Trophoblast cell (in vitro differentiated cells and primary cell): ENCODE results near the gene SLC29A2.
A peak's percentile ranks its signal among the peaks of the same experiment; 100 is the strongest.
"Not testable (repeated sequence)": the region's sequence is repeated elsewhere in the genome, so short reads cannot be mapped to it uniquely, and the experiment has no call there.

Experiments
- DNase-seq, 2 donors: peaks; one replicate each; pipeline ENCODE4 v3.0.0-alpha.2; 2016
- H2AFZ ChIP-seq: 2 replicates; pipeline ENCODE4 v1.6.1; 2013; ENCODE audit warnings: low read length, moderate library complexity, mild to moderate bottlenecking; ENCODE audit not compliant: insufficient read depth, poor library complexity
- H2AK5ac ChIP-seq: 2 replicates; pipeline ENCODE4 v1.6.1; 2013; ENCODE audit warnings: mild to moderate bottlenecking, low read length
- H2BK120ac ChIP-seq: 2 replicates; pipeline ENCODE4 v1.6.1; 2013; ENCODE audit warnings: low read length, mild to moderate bottlenecking, moderate library complexity; ENCODE audit not compliant: insufficient read depth, poor library complexity
- H2BK12ac ChIP-seq: 2 replicates; pipeline ENCODE4 v1.6.1; 2013; ENCODE audit warnings: mild to moderate bottlenecking, low read length, moderate library complexity
- H2BK5ac ChIP-seq: 2 replicates; pipeline ENCODE4 v1.6.1; 2013; ENCODE audit warnings: low read length, low read depth, moderate library complexity, mild to moderate bottlenecking; ENCODE audit not compliant: poor library complexity
- H3K14ac ChIP-seq: 2 replicates; pipeline ENCODE4 v1.6.1; 2013; ENCODE audit warnings: mild to moderate bottlenecking, low read length
- H3K18ac ChIP-seq: 2 replicates; pipeline ENCODE4 v1.6.1; 2013; ENCODE audit warnings: mild to moderate bottlenecking, low read length
- H3K23ac ChIP-seq: 2 replicates; pipeline ENCODE4 v1.6.1; 2013; ENCODE audit warnings: low read length
- H3K27ac ChIP-seq: 2 replicates; pipeline ENCODE4 v1.5.1; 2013; ENCODE audit warnings: low read depth, mild to moderate bottlenecking, inconsistent platforms, low read length, moderate library complexity
- H3K27me3 ChIP-seq: 2 replicates; pipeline ENCODE4 v1.6.1; 2013; ENCODE audit warnings: inconsistent platforms, mild to moderate bottlenecking, low read length, moderate library complexity; ENCODE audit not compliant: insufficient read depth
- H3K36me3 ChIP-seq, 2 experiments: 1 replicate in 1 of 2; 2 replicates in 1 of 2; pipeline ENCODE4 v1.6.1; 2013; ENCODE audit warnings: low read length in 2 of 2, mild to moderate bottlenecking in 2 of 2, moderate library complexity in 1 of 2; ENCODE audit not compliant: insufficient read depth in 2 of 2, control insufficient read depth in 1 of 2
- H3K4ac ChIP-seq: 2 replicates; pipeline ENCODE4 v1.6.1; 2013; ENCODE audit warnings: low read depth, mild to moderate bottlenecking, low read length, moderate library complexity
- H3K4me1 ChIP-seq, 2 experiments: 1 replicate in 1 of 2; 2 replicates in 1 of 2; pipeline ENCODE4 v1.6.1; 2013; ENCODE audit warnings: low read length in 2 of 2, mild to moderate bottlenecking in 2 of 2, moderate library complexity in 1 of 2; ENCODE audit not compliant: insufficient read depth in 2 of 2, control insufficient read depth in 1 of 2
- H3K4me2 ChIP-seq: 2 replicates; pipeline ENCODE4 v1.6.1; 2013; ENCODE audit warnings: inconsistent platforms, mild to moderate bottlenecking, low read length, moderate library complexity
- H3K4me3 ChIP-seq: 2 replicates; pipeline ENCODE4 v1.5.1; 2013; ENCODE audit warnings: mild to moderate bottlenecking, low read depth, low read length, inconsistent platforms
- H3K79me1 ChIP-seq: one replicate; pipeline ENCODE4 v1.6.1; 2013; ENCODE audit warnings: low read length
- H3K79me2 ChIP-seq: 2 replicates; pipeline ENCODE4 v1.6.1; 2013; ENCODE audit warnings: low read length, mild to moderate bottlenecking; ENCODE audit not compliant: control insufficient read depth, insufficient read depth, poor library complexity
- H3K9ac ChIP-seq: 2 replicates; pipeline ENCODE4 v1.6.1; 2013; ENCODE audit warnings: mild to moderate bottlenecking, low read length
- H3K9me3 ChIP-seq: 2 replicates; pipeline ENCODE4 v1.6.1; 2013; ENCODE audit warnings: low read depth, mild to moderate bottlenecking, control low read depth, inconsistent platforms, low read length; ENCODE audit not compliant: insufficient read depth
- H4K12ac ChIP-seq: 2 replicates; pipeline ENCODE4 v1.6.1; 2013; ENCODE audit warnings: low read depth, mild to moderate bottlenecking, low read length, moderate library complexity
- H4K8ac ChIP-seq: 2 replicates; pipeline ENCODE4 v1.6.1; 2013; ENCODE audit warnings: low read depth, mild to moderate bottlenecking, low read length, moderate library complexity
- H4K91ac ChIP-seq: one replicate; pipeline ENCODE4 v1.6.1; 2013; ENCODE audit warnings: low read depth, mild to moderate bottlenecking, low read length, moderate library complexity
- WGBS: extraction: QIAGEN DNeasy Blood & Tissue Kit; methylation state at CpG from one replicate; pipeline ENCODE4 v1.1.7; 2013; ENCODE audit warnings: missing lambda C conversion rate; ENCODE audit not compliant: insufficient read length, insufficient coverage; ENCODE audit errors: extremely low coverage; 5-methylcytosine and 5-hydroxymethylcytosine counted together

SLC29A2 gene

DNA sequence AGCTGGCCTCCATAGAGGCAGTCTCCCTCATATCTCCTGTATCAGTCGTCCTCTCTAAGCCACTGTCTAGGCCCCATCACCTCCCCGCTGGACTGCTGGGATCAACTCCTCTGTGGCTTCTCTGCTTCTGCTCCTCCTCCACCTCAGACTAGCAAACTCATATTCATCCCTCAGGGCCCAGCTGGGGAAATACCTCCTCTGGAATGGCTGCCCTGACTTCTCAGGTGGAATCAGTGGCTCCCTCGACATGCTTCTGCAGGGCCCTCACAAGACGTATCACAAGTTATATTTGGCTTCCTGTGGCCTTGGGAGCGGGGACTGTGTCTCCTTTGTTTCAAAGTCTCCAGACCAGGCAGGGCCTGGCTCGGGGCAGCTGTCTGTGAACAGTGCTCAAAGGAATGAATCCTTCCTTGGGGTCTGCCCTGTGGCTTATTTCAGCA is 10.0 kb downstream of the SLC29A2 start:
- H3K4me2 ChIP-seq: no peak overlapping the region
- H2BK5ac ChIP-seq: no peak overlapping the region
- DNase-seq: no peak
- no peak overlapping the region for H3K9ac ChIP-seq
- H3K4ac ChIP-seq: no peak overlapping the region
- no peak overlapping the region for H3K23ac ChIP-seq
- no CpG with 5 or more reads among the region's 6 CpGs for WGBS
- H4K8ac ChIP-seq: no peak overlapping the region
- H2AK5ac ChIP-seq: no peak overlapping the region
- H2AFZ ChIP-seq: no peak overlapping the region
- no peak overlapping the region for H3K27ac ChIP-seq
- H3K9me3 ChIP-seq: peaks cover 4% of the 10 kb centered on the region
- H4K12ac ChIP-seq: peak overlapping the region; percentile 23
- H3K36me3 ChIP-seq: peaks cover 13 to 17% of the 10 kb centered on the region in 2 experiments
- H3K18ac ChIP-seq: no peak overlapping the region
- no peaks in the 10 kb centered on the region for H3K79me2 ChIP-seq
- no peak overlapping the region for H3K14ac ChIP-seq
- H3K79me1 ChIP-seq: no peaks in the 10 kb centered on the region
- H4K91ac ChIP-seq: no peak overlapping the region
- H2BK12ac ChIP-seq: no peak overlapping the region
- H3K4me1 ChIP-seq: peaks cover 0 to 8% of the 10 kb centered on the region in 2 experiments
- H3K4me3 ChIP-seq: no peak overlapping the region
- H3K27me3 ChIP-seq: no peaks in the 10 kb centered on the region
- no peak overlapping the region for H2BK120ac ChIP-seq

DNA sequence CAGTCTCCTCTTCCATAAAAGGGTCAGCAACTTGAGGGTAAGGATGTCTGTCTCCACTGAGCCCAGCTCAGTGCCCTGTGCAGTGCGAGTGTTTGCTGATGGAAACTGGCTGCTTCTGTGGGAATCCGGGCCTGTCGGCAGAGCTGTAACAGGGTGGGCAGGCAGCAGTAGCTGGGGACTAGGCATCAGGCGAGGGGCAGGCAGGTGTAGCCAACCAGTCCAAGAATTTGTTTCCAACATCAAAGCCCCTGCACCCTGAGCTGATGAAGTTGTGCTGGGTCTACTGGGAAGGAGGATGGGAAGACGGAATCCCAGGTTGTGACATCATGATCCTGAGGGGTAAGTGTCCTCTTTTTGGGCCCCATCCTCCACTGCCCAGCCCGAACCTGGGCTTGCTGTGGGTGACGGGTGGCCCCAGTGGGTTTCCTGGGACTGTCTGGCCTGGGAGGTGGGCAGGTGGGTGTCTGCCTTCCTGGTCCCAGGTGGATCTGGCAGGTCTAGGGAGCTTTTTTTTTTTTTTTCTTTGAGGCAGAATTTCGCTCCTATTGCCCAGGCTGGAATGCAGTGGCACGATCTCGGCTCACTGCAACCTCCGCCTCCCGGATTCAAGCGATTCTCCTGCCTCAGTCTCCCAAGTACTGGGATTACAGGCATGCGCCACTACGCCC is 11.0 kb downstream of the SLC29A2 start:
- Histone ChIP-seq H2AK5ac (no peak overlapping the region), H3K4me2 (no peak overlapping the region), H3K79me1 (no peaks in the 10 kb centered on the region), H3K14ac (no peak overlapping the region), H4K91ac (no peak overlapping the region), H3K27me3 (no peaks in the 10 kb centered on the region), H3K9me3 (peaks cover 4% of the 10 kb centered on the region), H2BK12ac (no peak overlapping the region), H3K18ac (no peak overlapping the region), H3K23ac (no peak overlapping the region), H3K4me3 (no peak overlapping the region), H2BK120ac (no peak overlapping the region), H3K79me2 (no peaks in the 10 kb centered on the region), H2BK5ac (no peak overlapping the region), H2AFZ (no peak overlapping the region), H3K27ac (no peak overlapping the region), H3K9ac (no peak overlapping the region), H3K4me1 (peaks cover 0 to 4% of the 10 kb centered on the region in 2 experiments), H3K4ac (no peak overlapping the region), H3K36me3 (peaks cover 9 to 17% of the 10 kb centered on the region in 2 experiments), H4K12ac (no peak overlapping the region), H4K8ac (no peak overlapping the region)
- no peak for DNase-seq
- no CpG with 5 or more reads among the region's 15 CpGs for WGBS

DNA sequence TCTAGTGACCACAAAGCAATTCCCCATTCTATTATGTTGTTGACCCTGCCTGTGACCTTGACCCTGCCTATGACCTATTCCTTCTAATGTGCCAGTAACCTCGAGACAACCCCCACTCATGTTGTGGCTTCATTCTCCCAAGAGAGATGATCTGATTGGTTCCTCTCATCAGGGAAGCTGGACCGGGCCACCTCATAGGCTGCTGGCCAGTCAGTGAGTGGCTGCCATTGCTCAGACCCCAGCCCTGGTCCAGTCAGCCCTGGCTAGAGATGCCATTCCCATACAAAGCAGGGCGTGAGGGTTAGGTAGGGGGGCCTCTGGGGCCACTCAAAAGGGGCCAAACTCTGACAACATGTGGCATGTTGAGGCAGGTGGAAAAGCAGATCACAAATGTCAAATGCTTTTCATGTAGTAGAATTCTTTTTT is 11.9 kb downstream of the SLC29A2 start:
- WGBS: no CpG with 5 or more reads among the region's 3 CpGs
- H3K79me2 ChIP-seq: no peaks in the 10 kb centered on the region
- no peak overlapping the region for H2AFZ ChIP-seq

DNA sequence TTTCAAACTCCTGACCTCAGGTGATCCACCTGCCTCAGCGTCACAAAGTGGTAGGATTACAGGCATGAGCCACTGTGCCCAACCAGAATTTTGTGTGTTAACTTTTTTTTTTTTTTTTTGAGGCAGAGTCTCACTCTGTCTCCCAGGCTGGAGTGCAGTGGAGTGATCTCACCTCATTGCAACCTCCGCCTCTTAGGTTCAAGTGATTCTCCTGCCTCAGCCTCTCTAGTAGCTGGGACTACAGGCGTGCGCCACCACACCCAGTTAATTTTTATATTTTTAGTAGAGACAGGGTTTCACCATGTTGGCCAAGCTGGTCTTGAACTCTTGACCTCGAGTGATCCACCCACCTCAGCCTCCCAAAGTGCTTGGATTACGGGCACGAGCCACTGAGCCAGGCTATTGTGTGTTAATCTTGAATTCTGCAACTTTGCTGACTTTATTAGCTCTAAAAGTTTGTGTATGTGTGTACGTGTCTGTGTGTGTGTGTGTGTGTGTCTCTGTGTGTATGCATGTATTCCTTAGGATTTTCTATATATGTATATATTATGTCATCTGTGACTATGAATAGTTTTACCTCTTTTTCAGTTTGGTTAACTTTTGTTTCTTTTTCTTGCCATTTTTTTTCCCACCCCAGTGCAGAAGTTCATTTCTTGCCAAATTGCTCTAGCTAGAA is 20.9 kb downstream of the SLC29A2 start:
- H2BK5ac ChIP-seq, H3K27me3 ChIP-seq: not testable (repeated sequence)
- WGBS: no CpG with 5 or more reads among the region's 8 CpGs

More for the DNA sequence above, 11.9 kb downstream of the SLC29A2 start:
- no peak overlapping the region for H3K14ac ChIP-seq
- H2BK12ac ChIP-seq: no peak overlapping the region
- H2BK120ac ChIP-seq: no peak overlapping the region
- no peaks in the 10 kb centered on the region for H3K79me1 ChIP-seq
- no peak overlapping the region for H3K18ac ChIP-seq
- H3K27me3 ChIP-seq: no peaks in the 10 kb centered on the region
- no peak overlapping the region for H4K91ac ChIP-seq
- H3K23ac ChIP-seq: no peak overlapping the region
- H3K4me1 ChIP-seq: peaks cover 0 to 4% of the 10 kb centered on the region in 2 experiments
- H3K9me3 ChIP-seq: peaks cover 4% of the 10 kb centered on the region
- H4K8ac ChIP-seq: no peak overlapping the region
- no peak overlapping the region for H2BK5ac ChIP-seq
- no peak overlapping the region for H3K27ac ChIP-seq
- H3K4me3 ChIP-seq: no peak overlapping the region
- no peak overlapping the region for H2AK5ac ChIP-seq
- H3K9ac ChIP-seq: no peak overlapping the region
- H4K12ac ChIP-seq: no peak overlapping the region
- no peak overlapping the region for H3K4ac ChIP-seq
- DNase-seq: no peak
- H3K4me2 ChIP-seq: no peak overlapping the region
- peaks cover 9 to 13% of the 10 kb centered on the region in 2 experiments for H3K36me3 ChIP-seq

More for the DNA sequence above, 20.9 kb downstream of the SLC29A2 start:
- not testable (repeated sequence) for DNase-seq, H3K27ac ChIP-seq, H3K9ac ChIP-seq, H4K12ac ChIP-seq, H3K18ac ChIP-seq, H3K4me2 ChIP-seq, H3K4ac ChIP-seq, H3K23ac ChIP-seq, H4K91ac ChIP-seq, H3K14ac ChIP-seq, H4K8ac ChIP-seq, H3K9me3 ChIP-seq, H3K4me1 ChIP-seq, H3K79me2 ChIP-seq, H2AFZ ChIP-seq, H3K4me3 ChIP-seq, H2BK120ac ChIP-seq, H2BK12ac ChIP-seq, H3K79me1 ChIP-seq, H2AK5ac ChIP-seq, H3K36me3 ChIP-seq
